ENCODE results near the gene DSTYK.

DSTYK gene, protein sequence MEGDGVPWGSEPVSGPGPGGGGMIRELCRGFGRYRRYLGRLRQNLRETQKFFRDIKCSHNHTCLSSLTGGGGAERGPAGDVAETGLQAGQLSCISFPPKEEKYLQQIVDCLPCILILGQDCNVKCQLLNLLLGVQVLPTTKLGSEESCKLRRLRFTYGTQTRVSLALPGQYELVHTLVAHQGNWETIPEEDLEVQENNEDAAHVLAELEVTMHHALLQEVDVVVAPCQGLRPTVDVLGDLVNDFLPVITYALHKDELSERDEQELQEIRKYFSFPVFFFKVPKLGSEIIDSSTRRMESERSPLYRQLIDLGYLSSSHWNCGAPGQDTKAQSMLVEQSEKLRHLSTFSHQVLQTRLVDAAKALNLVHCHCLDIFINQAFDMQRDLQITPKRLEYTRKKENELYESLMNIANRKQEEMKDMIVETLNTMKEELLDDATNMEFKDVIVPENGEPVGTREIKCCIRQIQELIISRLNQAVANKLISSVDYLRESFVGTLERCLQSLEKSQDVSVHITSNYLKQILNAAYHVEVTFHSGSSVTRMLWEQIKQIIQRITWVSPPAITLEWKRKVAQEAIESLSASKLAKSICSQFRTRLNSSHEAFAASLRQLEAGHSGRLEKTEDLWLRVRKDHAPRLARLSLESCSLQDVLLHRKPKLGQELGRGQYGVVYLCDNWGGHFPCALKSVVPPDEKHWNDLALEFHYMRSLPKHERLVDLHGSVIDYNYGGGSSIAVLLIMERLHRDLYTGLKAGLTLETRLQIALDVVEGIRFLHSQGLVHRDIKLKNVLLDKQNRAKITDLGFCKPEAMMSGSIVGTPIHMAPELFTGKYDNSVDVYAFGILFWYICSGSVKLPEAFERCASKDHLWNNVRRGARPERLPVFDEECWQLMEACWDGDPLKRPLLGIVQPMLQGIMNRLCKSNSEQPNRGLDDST

DNA sequence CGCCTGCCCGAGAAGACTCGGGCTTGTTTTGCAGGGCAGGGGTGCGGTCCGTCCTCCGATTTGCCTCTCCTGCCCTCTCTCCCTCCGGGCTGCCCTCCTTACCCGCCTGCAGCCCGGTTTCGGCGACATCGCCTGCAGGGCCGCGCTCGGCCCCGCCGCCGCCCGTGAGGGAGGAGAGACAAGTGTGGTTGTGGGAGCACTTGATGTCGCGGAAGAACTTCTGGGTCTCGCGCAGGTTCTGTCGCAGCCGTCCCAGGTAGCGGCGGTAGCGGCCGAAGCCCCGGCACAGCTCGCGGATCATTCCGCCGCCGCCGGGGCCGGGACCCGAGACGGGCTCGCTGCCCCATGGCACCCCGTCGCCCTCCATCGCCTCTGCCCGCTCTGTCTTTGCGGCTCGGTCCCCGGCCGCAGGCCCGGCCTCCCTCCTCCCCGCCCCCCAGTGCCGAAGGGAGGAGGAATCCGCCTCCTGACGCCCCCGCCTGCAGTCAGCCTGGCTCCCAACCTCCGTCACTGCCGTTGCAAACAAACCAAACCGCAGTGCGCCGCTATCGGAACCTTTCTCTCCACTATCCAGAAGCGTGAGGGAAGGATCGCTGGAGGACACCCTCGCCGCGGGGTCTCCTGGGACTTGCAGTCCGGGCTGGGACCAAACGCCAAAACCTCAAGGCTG is at the start of gene DSTYK:
TSS of gene DSTYK (minus strand) at position 534 of the 670 bp plus-strand sequence. CDS start at position 367, 167 bp downstream.
- peak; percentile 93 for DNase-seq

DNA sequence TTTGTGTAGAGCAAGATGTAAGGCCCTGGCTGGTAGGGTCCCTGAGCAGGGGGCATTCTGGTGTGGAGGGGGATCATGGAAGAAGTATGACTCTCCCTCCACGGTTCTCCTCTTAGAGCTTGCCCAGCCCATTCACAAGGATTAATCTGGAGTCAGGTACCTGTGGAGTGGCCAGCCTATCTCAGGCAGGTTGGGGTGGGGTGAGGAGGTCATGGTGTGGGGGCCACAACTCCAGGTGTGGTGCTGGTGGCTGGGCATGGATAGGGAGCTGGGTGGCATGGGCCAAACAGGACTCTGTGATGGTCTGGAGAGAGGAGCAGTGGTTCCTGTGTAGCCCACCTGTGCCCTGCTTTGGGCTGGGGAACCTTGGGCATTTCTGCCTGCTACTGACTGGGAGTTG is 48.5 kb upstream of the DSTYK start:
- no peak for DNase-seq

DNA sequence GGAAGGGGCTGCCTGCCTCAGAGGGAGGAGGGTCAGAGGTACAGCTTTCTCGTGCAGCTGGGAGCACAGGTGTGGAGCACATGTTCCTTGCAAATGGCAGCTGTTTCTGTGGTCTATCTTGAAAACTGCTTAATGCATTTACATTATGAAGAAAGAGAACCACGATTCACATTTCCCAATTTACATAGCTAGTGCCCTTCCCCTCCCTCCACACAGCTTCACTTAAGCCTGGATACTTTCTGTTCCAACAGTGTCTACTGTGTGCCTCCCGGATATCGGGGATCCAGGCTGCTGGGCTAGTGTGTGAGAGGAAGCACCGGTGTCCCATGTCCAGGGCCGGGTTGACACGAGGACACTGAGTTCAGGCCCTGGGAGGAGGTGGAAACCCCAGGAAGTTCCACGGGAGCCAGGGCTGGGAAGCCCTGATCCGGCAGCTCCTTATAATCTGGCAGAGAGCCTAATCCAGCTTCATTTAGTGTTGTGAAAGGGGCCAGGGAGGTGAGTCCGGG is 47.9 kb upstream of the DSTYK start:
- no peak for DNase-seq

DNA sequence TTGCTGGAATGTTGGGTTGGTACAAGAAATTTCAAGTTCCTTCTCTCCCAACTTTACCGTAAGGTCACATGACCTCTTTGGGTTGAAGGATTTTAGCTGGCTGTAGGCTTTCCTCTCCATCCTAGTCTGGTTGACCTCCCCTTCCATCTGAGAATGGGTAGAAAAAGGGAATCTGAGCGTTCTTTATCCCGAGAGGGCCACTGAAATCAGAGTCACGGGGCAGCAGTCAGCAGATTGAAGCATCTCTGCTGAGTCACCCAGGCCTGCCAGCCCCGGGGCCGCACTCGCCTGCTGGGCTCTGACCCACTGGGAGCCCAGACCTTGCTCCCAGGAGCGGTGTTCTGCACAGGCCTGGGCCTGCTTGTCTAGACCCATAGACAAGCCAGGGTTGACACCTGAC is 47.2 kb upstream of the DSTYK start:
- DNase-seq: no peak

DNA sequence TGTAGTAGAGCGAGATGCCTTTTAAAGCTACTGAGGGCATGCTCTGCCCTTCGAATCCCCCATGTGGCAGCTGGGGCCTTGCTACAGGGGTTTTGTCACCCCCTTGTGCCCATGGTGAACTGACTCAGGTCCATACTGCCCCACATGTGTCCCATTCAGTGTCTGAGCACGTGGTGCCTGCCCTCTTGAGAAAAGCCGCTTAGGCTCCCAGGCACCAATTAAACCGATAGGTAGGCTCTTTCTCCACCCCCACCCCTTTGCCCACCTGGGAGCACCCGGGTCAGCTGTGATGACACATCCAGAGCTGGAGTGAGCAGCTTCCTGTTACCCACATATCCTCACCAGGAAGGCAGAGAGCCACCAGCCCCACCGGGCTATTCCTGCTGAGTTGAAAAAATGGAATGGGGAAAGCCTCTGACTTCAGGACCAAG is 46.8 kb upstream of the DSTYK start:
- DNase-seq: no peak

DNA sequence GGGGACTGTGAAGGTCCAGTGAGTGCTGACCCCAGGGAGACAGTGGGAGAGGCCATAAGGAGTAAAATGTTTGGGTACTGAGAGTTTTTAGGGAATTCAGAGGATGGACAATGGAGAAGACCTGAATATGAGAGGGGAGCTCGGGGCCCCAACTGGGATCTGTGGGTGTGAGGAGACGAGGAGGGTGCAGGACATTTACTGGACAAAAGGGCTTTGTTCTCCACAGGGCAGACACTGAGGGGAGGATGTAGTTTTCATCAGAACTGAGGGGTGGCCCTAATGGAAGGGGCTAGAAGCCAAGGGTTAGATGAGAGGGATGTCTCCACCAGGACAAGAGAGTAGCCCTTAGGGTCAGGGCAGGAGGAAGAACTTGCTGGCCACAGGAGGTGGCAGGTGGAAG is 46.2 kb upstream of the DSTYK start:
- no peak for DNase-seq

DNA sequence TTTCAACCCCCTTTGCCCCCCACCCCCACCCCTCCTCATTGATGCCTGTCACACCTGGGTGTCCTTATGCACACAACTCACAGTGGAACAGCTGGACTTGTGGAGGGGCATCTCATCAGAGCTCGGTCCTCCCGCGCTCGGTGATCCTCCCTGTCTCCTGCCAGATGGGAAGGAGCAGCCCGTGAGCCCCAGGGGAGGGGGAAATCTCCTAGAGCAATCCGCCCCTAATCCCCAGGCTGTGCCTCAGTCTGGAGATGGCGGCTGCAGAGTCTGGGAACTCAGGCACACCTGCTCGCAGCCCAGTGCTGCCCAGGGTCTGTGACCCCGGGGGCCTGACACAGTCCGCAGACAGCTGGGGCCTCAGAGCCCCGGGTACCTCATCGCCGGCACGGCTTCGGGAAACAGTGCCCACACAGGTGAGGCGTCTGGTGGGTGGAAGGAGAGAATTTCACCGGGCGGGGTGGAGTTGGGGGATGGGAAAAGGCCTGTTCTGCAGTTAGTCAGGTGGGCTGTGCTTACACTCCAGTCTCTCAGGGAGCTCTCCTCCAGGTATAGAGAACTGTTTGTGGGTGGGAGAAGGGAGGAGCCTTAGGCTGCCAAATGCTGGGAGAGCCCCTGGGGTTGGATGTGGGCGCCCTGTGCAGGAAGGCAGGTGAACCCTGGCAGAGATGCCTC is 45.6 kb upstream of the DSTYK start:
- no peak for DNase-seq

DNA sequence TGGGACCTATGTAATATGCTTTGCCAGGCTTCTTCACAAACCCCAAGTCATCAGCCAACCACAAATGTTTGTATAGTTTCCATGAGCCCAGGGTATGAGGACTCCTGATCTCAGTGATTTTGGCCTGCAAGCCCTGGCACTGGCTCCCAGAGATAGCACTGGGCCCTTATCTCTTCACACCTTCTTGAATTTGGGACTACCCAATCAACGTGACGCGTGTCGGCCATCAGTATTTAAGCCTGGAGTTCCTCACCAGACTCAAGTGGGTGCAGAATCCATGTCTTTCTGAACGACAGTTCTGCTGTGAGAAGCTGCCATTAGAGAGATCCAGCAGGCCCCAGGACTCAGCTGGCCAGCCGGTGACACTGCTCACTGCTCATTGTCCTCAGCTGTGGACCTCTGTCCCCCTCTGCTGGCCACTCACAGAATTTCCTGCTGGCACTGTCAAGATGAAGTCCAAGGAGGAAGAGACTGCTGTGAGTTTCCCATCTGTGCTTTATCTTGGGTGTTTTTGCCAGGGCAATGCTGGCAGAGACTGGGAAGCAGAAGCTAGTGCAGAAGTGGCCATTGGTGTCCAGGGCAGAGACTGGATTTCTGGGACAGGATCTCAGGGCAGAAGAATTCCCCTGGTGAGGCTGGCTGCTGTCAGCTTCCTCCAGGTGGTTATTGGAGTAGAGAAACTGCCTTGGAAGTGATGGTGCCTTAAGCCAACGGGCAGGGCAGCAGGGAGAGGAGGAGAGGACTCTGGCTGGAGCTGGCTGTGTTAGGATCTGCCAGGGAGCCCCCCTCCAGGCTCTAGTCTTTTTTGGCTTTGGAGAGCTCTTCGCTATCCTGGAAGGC is 44.7 kb upstream of the DSTYK start:
- peak; percentile 89 for DNase-seq

DNA sequence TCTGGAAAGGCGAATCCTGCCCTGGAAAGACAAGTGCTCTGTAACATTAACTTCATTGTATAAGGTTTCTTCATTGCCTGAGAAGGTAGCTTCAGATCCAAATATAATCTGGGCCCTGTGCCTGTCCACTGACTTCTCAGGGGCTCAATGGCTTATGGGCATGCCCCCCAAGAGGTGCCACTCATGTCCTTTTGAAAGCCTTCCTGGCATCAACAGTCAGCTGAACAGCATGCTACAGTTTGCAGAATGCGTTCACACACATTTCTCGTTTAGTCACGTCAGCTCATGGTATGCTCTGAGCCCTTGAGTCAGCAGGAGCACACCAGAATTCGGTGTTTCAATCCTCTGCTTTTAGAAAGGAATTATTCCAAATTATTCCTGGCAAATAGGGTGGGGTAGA is 40.1 kb upstream of the DSTYK start:
- DNase-seq: no peak

DNA sequence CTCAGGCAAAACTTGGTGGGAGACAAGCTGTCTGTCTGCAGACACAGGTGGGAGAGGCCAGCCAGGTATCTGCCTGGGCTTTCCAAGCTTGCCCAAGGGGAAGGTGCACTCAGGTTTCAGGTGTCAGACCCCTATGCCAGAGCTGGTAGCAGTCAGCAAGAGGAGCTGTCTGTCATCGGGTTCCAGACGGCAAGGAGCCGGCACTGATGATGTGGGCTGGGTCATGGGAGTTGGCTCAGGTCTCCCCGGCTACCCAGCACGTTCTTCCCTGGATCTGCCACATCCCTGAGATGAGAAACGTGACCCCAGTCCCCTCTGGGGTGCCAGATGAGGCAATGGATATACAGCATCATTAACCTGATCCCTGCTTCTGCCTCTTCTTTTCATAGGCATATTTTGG is 39.2 kb upstream of the DSTYK start:
- DNase-seq: no peak

DNA sequence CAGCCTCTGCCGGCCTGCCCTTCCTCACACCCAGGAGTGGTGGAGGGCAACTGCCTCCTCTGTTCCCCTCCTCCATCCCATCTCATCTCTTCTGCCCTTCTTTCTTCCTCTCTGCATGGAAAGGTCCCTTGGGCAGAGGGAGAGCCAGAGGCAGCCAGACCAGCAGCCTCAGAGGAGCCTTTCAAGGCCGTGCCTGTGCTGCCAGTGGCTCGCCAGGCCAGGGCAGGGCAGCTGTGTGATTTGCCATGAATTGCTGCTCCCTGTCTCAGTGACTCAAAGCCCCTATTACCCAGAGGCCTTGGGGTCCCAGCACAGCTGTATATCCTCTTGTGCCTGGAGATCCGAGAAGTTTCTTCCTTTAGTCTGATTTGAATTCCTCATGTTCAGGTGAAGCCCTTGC is 38.1 kb upstream of the DSTYK start:
- no peak for DNase-seq

DNA sequence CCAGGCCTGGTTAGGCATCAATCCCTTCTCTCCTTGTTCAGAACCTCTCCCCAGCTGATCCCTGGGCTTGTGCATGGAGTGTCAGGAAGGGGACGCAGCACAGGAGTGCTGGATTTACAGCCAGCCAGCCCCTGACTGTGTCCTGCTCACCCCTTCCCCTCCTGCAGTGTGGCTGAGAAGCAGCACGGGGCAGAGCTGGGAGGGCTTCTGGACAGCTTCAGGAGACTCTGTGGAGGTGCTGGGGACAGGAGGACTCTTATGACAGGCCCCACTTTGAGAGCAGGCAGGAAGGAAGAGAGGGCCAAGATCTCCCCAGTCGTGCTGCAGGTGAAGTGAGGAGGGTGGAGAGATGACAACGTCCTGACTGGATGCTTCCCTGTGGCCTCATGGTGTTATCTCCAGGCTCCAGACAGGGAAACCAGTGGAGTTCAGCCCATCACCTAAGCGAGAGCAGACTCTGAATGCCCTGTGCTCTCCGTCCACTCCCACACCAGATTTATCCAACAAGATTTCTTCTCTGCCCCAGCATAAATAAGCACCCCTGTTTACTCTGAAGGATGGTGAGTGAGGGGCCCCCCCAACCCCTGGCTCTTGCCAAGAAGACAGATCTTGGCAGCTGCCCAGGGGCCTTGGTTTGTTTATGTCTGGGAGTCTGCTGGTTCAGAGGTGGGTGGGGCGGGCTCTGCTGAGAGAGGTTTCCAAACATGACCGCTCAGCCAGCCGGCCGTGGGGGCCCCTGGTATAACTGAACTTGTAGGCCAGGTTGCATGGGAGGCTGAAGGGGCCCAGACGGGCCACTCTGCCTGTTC is 37.5 kb upstream of the DSTYK start:
- DNase-seq: no peak

DNA sequence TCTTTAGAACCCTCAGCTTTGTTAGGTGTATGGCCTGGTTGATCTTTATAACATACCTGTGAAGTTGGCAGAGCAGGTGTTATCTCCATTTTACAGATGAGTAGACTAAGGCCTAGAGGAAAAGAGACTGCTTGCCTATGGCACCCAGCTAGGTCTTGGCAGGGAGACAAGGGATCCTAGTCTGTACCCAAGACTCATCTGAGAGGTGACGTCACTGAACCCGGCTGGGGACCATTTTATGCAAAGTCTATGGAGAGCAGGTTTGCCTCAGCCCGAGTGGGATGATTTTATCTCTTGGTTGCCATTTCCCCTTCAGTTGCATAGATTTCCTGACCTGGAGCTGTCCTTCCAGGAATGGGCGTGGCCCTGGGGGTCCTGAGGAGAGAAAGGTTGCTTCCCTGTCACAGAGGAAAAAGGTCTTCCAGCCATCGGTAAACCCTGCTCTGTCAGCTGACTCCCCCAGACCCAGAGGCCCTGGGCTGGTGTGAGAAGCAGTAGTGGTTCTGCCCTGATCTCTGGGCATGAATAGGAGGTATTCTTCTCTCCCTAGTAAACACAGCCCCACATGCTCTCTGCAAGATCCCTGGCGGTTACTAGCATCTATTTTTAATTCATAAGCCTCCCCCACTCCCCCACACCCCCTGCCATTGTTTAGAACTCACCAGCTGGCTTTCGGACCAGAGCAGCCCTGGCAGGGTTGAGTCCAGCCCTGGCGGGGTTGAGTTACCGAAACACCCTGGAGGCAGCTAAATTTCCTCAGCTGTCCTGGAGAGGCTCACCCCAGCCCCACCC is 35.8 kb upstream of the DSTYK start:
- DNase-seq: no peak

DNA sequence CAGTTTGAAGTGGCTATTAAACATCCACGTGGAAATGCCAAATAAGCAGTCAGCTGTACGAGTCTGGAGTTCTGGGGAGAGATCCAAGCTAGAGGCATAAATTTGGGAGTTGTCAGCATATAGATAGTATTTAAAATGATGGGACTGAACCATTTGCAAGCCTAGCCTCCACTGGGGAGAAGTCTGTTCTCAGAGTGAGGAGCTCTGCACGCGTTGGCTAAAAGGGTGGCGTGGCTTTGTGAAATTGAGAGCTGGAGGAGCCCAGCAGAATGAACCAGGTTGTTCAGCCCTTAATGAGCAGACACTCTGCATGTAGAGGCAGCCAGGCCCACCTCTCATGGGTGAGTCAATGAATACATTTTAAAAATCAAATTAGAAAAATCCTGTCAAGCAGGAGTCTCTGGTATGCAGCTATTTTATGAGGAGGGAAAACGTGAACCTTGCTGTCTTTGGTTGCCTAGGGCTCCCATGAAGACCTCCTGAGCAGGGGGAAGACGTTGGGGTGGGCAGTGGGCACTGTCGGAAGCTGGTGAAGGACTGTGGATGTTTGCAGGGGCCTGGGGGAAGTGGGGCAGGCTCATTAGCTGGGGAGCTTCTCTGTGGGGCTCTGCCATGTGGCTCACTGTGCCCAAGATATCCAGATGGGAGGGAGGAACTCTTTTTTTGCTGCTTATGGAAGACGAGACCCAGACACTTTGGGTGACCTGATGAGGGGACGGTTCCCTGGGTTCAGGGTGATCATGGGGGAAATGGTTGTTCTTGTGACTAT is 35.0 kb upstream of the DSTYK start:
- no peak for DNase-seq

DNA sequence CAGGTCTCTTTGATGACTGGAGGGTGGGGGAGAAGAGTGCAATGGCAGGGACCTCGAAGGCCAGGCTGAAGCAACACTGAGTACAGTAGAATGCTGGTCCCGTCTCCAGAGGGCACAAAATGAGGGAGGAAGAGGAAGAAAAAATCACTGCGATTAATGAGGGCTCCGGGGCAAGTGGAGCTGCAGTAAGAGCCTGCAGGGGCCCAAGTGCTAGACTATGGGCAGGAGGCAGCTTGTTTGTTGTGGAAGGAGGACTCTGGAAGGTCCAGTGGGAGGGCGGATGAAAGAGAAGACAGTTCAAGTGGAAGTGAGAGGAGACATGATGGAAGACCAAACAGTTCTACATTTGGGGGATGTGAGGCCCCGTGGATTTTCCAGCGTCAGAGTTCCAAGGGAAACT is 33.6 kb upstream of the DSTYK start:
- DNase-seq: no peak

DNA sequence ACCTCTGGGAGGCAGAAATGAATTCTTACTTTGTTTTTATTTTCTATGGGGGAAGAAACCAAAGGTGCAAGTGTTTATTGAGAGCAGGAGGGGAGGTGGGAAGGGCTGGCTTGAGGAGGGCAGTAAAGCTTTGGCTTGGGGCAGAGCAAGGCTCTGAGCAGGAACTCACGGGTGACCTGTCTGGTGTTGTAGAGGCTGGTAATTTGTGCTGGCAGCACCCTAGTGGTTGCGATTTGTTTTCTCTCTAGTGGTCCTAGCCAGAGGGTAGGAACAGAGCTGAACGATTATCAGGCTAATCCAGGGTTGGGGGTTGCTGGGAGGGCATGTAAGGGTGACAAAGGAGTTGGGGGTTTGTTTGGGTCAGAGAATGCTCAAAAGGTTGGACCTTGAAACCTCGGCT is 32.9 kb upstream of the DSTYK start:
- DNase-seq: no peak

DNA sequence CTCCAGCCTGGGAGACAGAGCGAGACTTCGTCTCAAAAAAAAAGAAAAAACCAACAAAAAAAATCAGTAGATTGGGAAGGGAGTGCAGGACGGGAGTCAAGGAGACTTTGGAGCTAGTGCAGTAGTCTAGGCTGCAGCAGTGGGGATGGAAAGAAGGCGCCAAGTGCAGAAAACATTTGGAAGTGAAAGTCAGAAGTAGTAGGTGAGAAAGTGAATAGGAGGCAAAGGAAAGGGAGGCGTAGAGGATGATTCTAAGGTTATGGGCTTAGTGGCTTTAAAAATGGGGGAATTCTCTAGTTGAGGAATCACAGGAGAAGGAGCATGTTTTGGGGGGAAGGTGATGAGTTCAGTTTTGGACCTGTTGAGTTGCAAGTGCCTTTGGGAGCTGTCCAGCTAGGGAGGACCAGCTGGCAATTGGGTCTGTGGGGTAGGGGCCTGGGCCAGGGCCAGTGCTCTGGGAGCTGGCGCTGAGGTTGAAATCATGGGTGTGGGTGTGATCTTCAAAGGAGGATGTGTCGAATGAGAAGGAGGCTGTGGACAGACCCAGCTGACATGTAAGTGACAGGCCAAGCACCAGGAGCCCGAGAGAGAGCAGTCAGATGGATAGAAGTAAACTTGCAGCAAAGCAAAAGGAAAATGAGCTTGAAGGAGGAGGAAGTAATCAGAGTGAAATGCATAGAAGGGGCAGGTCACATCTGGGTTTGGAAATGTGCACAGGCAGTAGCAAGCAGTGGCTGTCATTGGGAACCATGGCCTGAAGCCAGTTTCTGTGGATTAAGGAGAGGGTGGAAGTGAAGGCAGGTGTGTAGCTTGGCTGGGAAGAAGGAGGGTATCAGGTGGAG is 32.1 kb upstream of the DSTYK start:
- no peak for DNase-seq

DNA sequence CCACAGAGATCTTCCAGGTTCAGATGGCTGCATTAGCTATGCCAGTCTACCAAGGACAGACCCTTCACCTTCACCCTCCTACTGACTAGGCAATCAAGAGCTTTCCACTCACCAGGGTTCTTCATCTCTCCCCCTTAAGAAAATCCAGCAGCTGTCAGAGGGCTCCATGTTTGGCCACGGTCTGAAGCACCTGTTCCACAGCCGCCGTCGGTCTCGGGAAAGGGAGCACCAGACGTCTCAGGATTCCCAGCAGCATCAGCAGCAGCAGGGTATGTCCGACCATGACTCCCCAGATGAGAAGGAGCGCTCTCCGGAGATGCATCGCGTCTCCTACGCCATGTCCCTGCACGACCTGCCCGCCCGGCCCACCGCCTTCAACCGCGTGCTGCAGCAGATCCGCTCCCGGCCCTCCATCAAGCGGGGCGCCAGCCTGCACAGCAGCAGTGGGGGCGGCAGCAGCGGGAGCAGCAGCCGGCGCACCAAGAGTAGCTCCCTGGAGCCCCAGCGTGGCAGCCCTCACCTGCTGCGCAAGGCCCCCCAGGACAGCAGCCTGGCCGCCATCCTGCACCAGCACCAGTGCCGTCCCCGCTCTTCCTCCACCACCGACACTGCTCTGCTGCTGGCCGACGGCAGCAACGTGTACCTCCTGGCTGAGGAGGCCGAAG is 30.0 kb upstream of the DSTYK start:
- no peak for DNase-seq
